Measurements from ENCODE around the gene FBXO38.
"Not testable (repeated sequence)": the region's sequence is repeated elsewhere in the genome, so short reads cannot be mapped to it uniquely, and the experiment has no call there.

Gene FBXO38

DNA sequence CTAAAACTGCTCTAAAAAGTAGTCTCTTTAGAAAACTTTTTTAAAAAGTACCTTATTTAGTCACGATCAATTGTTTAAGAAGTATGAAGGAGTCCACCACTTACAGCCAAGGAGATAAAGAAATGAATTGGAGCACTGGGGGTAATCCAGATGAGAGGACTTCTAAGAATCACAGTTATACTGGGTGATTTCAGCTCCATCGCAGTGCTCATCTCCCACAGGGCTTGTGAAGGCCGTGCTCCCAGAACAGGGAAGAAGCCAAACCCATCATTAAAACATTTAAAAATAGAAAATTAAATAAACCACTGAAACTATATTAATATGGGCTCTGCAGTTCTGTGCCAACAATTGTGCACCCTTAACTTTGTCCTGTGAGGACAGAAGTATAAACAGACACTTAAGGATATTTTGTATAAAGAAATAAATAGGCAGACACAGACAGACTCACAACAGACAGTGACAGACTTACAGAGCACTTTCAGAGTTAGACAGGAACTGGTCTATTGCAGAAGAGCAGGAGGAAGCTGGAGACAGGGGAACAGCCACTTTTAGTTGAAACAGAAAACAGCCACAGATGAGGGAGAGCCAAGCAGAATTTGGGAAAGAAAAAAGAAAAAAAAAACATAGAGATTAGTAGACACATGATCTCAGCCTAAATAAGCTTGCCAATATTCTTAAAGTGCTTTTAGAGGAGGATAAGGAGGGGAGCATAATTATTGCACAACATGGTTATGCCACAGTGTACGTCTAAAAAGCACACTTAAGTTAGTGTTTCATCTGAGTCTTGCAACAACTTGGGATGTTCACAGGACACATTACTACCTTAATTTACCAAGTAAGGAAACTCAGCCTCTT lies 81.8 kb downstream of the FBXO38 start:
- Histone ChIP-seq H3K4me1 (ENCODE audit: control insufficient read depth, insufficient read depth, low read length, poor library complexity, severe bottlenecking) (no peaks in the 10 kb centered on the region), H3K4me3 (ENCODE audit: insufficient read depth, low read depth, low read length, poor library complexity, severe bottlenecking) (no peak overlapping the region), H3K27ac (ENCODE audit: insufficient read depth, low read length, poor library complexity, severe bottlenecking) (no peak overlapping the region), H3K9me3 (ENCODE audit: control insufficient read depth, low read length) (no peaks in the 10 kb centered on the region), H3K27me3 (replicated peaks; ENCODE audit: control insufficient read depth, insufficient read depth, low read length, poor library complexity, severe bottlenecking) (no peaks in the 10 kb centered on the region), H3K36me3 (ENCODE audit: control insufficient read depth, insufficient read depth, low read length) (no peaks in the 10 kb centered on the region)
- no peak for DNase-seq

DNA sequence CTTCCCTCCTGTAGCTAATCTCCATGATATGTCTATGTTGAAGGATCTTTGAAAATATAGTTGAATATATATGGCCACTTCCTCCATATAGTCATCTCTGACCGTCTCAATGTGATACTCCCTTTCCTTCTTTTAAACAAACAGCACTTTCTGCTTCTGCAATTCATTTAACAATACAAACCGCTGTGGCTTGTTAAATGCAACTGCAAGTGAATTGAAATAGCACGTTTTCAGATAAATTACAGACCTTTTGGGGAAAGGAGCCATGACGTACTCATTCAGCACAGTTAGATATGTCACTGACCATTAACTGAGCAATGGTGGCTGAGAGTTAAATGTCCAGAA lies 82.5 kb downstream of the FBXO38 start:
- Histone ChIP-seq H3K27me3 (replicated peaks; ENCODE audit: control insufficient read depth, insufficient read depth, low read length, poor library complexity, severe bottlenecking) (no peaks in the 10 kb centered on the region), H3K36me3 (ENCODE audit: control insufficient read depth, insufficient read depth, low read length) (no peaks in the 10 kb centered on the region), H3K4me1 (ENCODE audit: control insufficient read depth, insufficient read depth, low read length, poor library complexity, severe bottlenecking) (no peaks in the 10 kb centered on the region), H3K4me3 (ENCODE audit: insufficient read depth, low read depth, low read length, poor library complexity, severe bottlenecking) (no peak overlapping the region), H3K27ac (ENCODE audit: insufficient read depth, low read length, poor library complexity, severe bottlenecking) (no peak overlapping the region), H3K9me3 (ENCODE audit: control insufficient read depth, low read length) (no peaks in the 10 kb centered on the region)
- DNase-seq: no peak

DNA sequence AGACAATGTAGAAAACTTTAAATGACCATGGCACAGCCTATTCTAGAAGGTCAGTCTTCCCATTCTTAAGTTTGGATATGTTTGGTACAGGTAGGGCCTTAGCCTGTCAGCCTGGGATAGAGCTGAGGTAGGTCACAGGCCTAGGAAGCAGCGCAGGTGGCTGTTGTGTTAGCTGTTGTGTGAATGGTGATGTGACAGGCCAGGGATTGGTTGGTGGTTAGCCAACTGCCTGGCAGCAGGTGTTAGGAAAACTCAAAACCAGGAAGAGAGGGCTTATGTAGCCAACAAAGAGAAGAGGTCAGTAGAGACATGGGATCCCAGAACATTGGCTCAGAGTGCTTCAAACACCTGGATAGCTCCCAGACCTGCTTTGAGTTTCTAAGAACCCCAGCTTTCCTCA lies 84.2 kb downstream of the FBXO38 start:
- Histone ChIP-seq H3K9me3 (ENCODE audit: control insufficient read depth, low read length) (no peaks in the 10 kb centered on the region), H3K27ac (ENCODE audit: insufficient read depth, low read length, poor library complexity, severe bottlenecking) (no peak overlapping the region), H3K36me3 (ENCODE audit: control insufficient read depth, insufficient read depth, low read length) (no peaks in the 10 kb centered on the region), H3K4me3 (ENCODE audit: insufficient read depth, low read depth, low read length, poor library complexity, severe bottlenecking) (no peak overlapping the region), H3K4me1 (ENCODE audit: control insufficient read depth, insufficient read depth, low read length, poor library complexity, severe bottlenecking) (no peaks in the 10 kb centered on the region), H3K27me3 (replicated peaks; ENCODE audit: control insufficient read depth, insufficient read depth, low read length, poor library complexity, severe bottlenecking) (no peaks in the 10 kb centered on the region)
- no peak for DNase-seq

DNA sequence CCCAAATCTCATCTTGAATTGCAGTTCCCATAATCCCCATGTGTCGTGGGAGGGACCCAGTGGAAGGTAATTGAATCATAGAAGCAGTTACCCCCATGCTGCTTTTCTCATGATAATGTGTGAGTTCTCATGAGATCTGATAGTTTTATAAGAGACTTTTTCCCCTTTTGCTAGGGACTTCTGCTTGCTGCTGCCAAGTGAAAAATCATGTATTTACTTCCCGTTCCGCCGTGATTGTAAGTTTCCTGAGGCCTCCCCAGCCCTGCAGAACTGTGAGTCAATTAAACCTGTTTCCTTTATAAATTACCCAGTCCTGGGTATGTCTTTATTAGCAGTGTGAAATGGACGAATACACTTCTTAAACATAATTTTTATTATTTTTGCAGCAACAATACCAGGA lies 85.0 kb downstream of the FBXO38 start:
- H3K4me3 ChIP-seq (ENCODE audit: insufficient read depth, low read depth, low read length, poor library complexity, severe bottlenecking); H3K27me3 ChIP-seq (replicated peaks; ENCODE audit: control insufficient read depth, insufficient read depth, low read length, poor library complexity, severe bottlenecking); H3K9me3 ChIP-seq (ENCODE audit: control insufficient read depth, low read length); H3K4me1 ChIP-seq (ENCODE audit: control insufficient read depth, insufficient read depth, low read length, poor library complexity, severe bottlenecking); DNase-seq; H3K36me3 ChIP-seq (ENCODE audit: control insufficient read depth, insufficient read depth, low read length); H3K27ac ChIP-seq (ENCODE audit: insufficient read depth, low read length, poor library complexity, severe bottlenecking): not testable (repeated sequence)

DNA sequence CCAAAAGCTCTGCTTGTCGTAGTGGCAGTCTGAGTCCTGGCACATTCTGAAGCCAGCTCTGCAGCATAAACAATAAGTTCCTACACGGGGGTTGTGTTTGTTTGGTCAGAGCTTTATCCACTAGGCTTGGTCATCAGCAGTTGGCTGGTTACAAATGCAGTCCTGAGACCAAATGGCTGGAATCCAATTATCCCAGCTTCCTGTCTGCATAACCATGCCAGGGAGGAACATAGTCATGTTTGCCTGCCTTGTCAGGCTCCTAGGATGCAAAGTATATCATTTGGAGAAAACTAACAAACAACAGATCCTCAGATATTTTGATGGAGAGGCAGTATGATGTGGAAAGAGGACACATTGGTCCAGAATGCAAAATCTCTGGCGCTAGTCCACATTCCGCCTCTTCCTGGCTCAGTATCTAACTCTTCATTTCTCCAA lies 85.8 kb downstream of the FBXO38 start:
- Histone ChIP-seq H3K4me1 (ENCODE audit: control insufficient read depth, insufficient read depth, low read length, poor library complexity, severe bottlenecking) (no peaks in the 10 kb centered on the region), H3K27me3 (replicated peaks; ENCODE audit: control insufficient read depth, insufficient read depth, low read length, poor library complexity, severe bottlenecking) (no peaks in the 10 kb centered on the region)
- DNase-seq: no peak

DNA sequence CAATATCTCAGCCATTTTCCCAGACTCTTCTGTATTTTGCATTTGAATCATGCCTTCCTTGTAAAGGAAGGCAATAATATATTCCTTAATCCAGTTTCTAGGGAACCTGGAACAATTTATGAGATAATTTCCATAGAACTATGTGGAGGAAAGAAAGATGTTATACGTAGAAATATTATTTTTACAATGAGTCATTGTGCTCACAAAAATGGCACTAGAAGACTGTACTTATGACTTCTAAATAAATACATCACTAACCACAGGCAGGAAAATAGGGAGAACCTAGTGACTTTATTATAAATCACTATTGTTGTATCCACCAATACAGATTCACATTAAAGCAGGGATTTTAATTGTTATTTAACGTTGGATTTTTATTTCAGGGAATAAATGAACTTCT lies 87.6 kb downstream of the FBXO38 start:
- DNase-seq: no peak
- no peaks in the 10 kb centered on the region for H3K27me3 ChIP-seq (replicated peaks; ENCODE audit: control insufficient read depth, insufficient read depth, low read length, poor library complexity, severe bottlenecking)
- H3K27ac ChIP-seq (ENCODE audit: insufficient read depth, low read length, poor library complexity, severe bottlenecking): no peak overlapping the region
- no peak overlapping the region for H3K4me3 ChIP-seq (ENCODE audit: insufficient read depth, low read depth, low read length, poor library complexity, severe bottlenecking)
- no peaks in the 10 kb centered on the region for H3K4me1 ChIP-seq (ENCODE audit: control insufficient read depth, insufficient read depth, low read length, poor library complexity, severe bottlenecking)
- no peaks in the 10 kb centered on the region for H3K36me3 ChIP-seq (ENCODE audit: control insufficient read depth, insufficient read depth, low read length)
- no peaks in the 10 kb centered on the region for H3K9me3 ChIP-seq (ENCODE audit: control insufficient read depth, low read length)

More for the DNA sequence above, 85.8 kb downstream of the FBXO38 start:
- no peak overlapping the region for H3K27ac ChIP-seq (ENCODE audit: insufficient read depth, low read length, poor library complexity, severe bottlenecking)
- H3K4me3 ChIP-seq (ENCODE audit: insufficient read depth, low read depth, low read length, poor library complexity, severe bottlenecking): no peak overlapping the region
- H3K9me3 ChIP-seq (ENCODE audit: control insufficient read depth, low read length): no peaks in the 10 kb centered on the region
- H3K36me3 ChIP-seq (ENCODE audit: control insufficient read depth, insufficient read depth, low read length): no peaks in the 10 kb centered on the region

DNA sequence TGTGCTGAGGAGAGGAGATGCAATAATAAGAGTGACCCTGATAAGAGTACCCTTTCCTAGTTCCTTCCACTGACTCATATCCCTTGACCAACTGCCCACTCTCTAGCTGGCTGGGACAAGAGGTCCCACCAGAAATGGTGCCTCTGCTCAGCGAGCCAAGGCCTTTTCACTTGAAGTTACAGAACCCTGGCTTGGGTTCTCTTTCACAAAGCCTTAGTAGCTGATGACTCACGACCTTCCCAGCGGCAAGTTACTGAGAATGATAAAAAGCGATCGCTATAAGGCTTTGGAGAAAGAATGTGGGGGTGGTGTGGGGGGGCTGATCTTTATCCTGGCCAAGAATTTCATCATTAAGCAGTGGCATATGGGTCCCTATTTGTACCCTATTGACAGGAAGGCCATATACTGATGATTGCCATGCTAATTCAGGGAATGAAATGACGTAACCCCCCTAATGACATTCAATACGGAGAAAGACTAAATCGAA lies 90.3 kb downstream of the FBXO38 start:
- Histone ChIP-seq H3K36me3 (ENCODE audit: control insufficient read depth, insufficient read depth, low read length) (no peaks in the 10 kb centered on the region), H3K27me3 (replicated peaks; ENCODE audit: control insufficient read depth, insufficient read depth, low read length, poor library complexity, severe bottlenecking) (no peaks in the 10 kb centered on the region), H3K4me1 (ENCODE audit: control insufficient read depth, insufficient read depth, low read length, poor library complexity, severe bottlenecking) (no peaks in the 10 kb centered on the region), H3K9me3 (ENCODE audit: control insufficient read depth, low read length) (no peaks in the 10 kb centered on the region), H3K27ac (ENCODE audit: insufficient read depth, low read length, poor library complexity, severe bottlenecking) (no peak overlapping the region), H3K4me3 (ENCODE audit: insufficient read depth, low read depth, low read length, poor library complexity, severe bottlenecking) (no peak overlapping the region)
- no peak for DNase-seq

DNA sequence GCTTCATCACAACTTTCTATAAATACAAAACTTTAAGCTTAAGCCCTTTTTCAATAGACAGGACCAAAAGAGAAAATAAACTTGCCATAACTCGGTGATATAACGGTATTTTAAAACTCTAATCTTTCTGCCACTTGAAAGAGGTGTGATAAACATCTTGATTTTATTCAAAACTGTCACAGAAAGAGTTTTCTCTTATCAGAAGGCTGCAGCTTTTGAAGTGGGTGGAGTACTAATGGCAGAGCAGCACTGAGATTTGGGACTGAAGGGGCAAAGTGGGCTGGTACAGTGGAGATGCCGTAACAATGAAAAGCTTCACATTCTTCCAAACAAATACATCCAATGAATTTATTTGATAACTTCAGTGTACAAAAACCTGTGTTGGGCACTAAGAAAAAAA lies 92.5 kb downstream of the FBXO38 start:
- H3K4me3 ChIP-seq (ENCODE audit: insufficient read depth, low read depth, low read length, poor library complexity, severe bottlenecking): no peak overlapping the region
- H3K4me1 ChIP-seq (ENCODE audit: control insufficient read depth, insufficient read depth, low read length, poor library complexity, severe bottlenecking): no peaks in the 10 kb centered on the region
- H3K27me3 ChIP-seq (replicated peaks; ENCODE audit: control insufficient read depth, insufficient read depth, low read length, poor library complexity, severe bottlenecking): no peaks in the 10 kb centered on the region
- no peaks in the 10 kb centered on the region for H3K9me3 ChIP-seq (ENCODE audit: control insufficient read depth, low read length)
- H3K36me3 ChIP-seq (ENCODE audit: control insufficient read depth, insufficient read depth, low read length): no peaks in the 10 kb centered on the region
- no peak for DNase-seq
- no peak overlapping the region for H3K27ac ChIP-seq (ENCODE audit: insufficient read depth, low read length, poor library complexity, severe bottlenecking)

DNA sequence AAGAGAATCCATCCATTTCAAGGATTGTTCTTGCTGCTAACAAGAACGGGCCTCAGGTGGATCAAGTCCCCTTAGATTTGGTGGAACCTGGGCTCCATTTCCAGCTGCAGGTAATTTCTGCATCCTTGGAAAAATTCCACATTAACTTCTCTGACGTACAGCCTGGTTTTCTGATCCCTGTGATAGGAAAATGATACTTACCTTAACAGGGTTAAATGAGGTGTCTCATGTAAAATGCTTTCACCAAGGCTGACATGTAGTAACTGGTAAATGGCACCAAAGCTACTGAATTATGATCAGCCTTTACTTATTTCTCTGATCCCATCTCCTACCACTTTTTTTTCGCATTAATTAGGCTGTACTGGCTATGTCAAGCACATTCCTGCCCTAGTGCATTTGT lies 93.7 kb downstream of the FBXO38 start:
- Histone ChIP-seq H3K4me3 (ENCODE audit: insufficient read depth, low read depth, low read length, poor library complexity, severe bottlenecking) (no peak overlapping the region), H3K36me3 (ENCODE audit: control insufficient read depth, insufficient read depth, low read length) (no peaks in the 10 kb centered on the region), H3K27ac (ENCODE audit: insufficient read depth, low read length, poor library complexity, severe bottlenecking) (no peak overlapping the region), H3K4me1 (ENCODE audit: control insufficient read depth, insufficient read depth, low read length, poor library complexity, severe bottlenecking) (no peaks in the 10 kb centered on the region), H3K27me3 (replicated peaks; ENCODE audit: control insufficient read depth, insufficient read depth, low read length, poor library complexity, severe bottlenecking) (no peaks in the 10 kb centered on the region), H3K9me3 (ENCODE audit: control insufficient read depth, low read length) (no peaks in the 10 kb centered on the region)
- no peak for DNase-seq

DNA sequence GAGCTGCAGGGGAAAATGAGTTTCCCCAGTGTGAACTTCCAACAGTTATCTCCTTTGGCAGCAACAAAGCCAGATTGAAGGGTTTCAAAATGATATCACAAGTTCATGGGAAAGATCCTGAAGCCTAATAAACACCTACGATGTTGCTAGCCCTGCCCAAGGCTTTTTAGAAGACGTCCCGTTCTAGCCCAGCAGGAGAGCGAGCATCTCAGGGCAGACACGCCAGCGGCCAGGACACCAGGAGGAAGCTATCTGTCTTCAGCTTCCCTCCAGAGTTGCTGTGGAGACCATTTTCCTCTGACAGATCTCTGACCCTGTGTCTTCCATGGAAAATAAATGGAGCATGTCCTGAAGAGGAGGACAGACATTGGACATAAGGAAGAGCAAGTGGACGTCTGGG lies 98.4 kb downstream of the FBXO38 start:
- DNase-seq: no peak
- H3K27me3 ChIP-seq (replicated peaks; ENCODE audit: control insufficient read depth, insufficient read depth, low read length, poor library complexity, severe bottlenecking): no peaks in the 10 kb centered on the region
- H3K36me3 ChIP-seq (ENCODE audit: control insufficient read depth, insufficient read depth, low read length): no peaks in the 10 kb centered on the region
- H3K4me1 ChIP-seq (ENCODE audit: control insufficient read depth, insufficient read depth, low read length, poor library complexity, severe bottlenecking): no peaks in the 10 kb centered on the region
- H3K4me3 ChIP-seq (ENCODE audit: insufficient read depth, low read depth, low read length, poor library complexity, severe bottlenecking): no peak overlapping the region
- H3K27ac ChIP-seq (ENCODE audit: insufficient read depth, low read length, poor library complexity, severe bottlenecking): no peak overlapping the region
- H3K9me3 ChIP-seq (ENCODE audit: control insufficient read depth, low read length): no peaks in the 10 kb centered on the region

Measured in effector memory CD4-positive, alpha-beta T cell (primary cell).